ENCODE measurements around the gene LRP5. TPM values are rescaled to one million over a fixed set of nuclear protein-coding genes. Genes with fewer than 3 reads are reported as not detected.

Gene LRP5
- total RNA-seq, 2 experiments from 2014 or later, result 2.0 to 2.9 TPM

GRCh38 chr11:68312780-68313573 is 586 bp downstream of the LRP5 start:
- peak overlapping the region; percentile 40 for H3K4me3 ChIP-seq (ENCODE audit: low read length)
- peak overlapping the region; percentile 93 for H3K4me3 Mint-ChIP-seq
- no peak overlapping the region for H3K27ac ChIP-seq (ENCODE audit: low read depth in 1 of 2, low read length in 2 of 2)
- no peak for TF ChIP-seq CTCF (IDR thresholded peaks at IDR 0.05)
- ATAC-seq (ENCODE audit: poor library complexity) (peak; percentile 52), DNase-seq (peak in 4 of 14 experiments; percentile 19 to 46 (median 40))
- H3K9me3 Mint-ChIP-seq, result no peaks in the 10 kb centered on the region
- no peaks in the 10 kb centered on the region for H3K36me3 ChIP-seq (ENCODE audit: insufficient read depth, low read length)
- intact Hi-C loops (cut with DNase I, micrococcal nuclease), result no loop called here
- CTCF ChIA-PET, result no interaction called here
- no peak overlapping the region for H3K27ac Mint-ChIP-seq
- peaks cover 20% of the 10 kb centered on the region for H3K4me1 ChIP-seq (ENCODE audit: insufficient read depth, low read length)
- H3K27me3 ChIP-seq (ENCODE audit: control insufficient read depth in 1 of 2, insufficient read depth in 2 of 2, low read length in 2 of 2), result peaks cover 0 to 8% of the 10 kb centered on the region in 2 experiments
- H3K9me3 ChIP-seq (ENCODE audit: control insufficient read depth in 1 of 2, insufficient read depth in 1 of 2, low read length in 2 of 2), result no peaks in the 10 kb centered on the region
- POLR2A ChIA-PET, result interaction anchor here (0.5 kb wide), 1 partner anchor 8 kb away, joined by 3 read pairs; no protein-coding TSS in a partner anchor
- H3K36me3 Mint-ChIP-seq (ENCODE audit: low read depth), result no peaks in the 10 kb centered on the region
- peaks cover 30% of the 10 kb centered on the region for H3K4me1 Mint-ChIP-seq (ENCODE audit: low read depth)
- H3K27me3 Mint-ChIP-seq, result peaks cover 3% of the 10 kb centered on the region

GRCh38 chr11:68313574-68314202 is 1.3 kb downstream of the LRP5 start:
- ChIA-PET POLR2A (no interaction called here), CTCF (no interaction called here)
- Histone ChIP-seq H3K4me3 (ENCODE audit: low read length) (peak overlapping the region; percentile 40), H3K9me3 (ENCODE audit: control insufficient read depth in 1 of 2, insufficient read depth in 1 of 2, low read length in 2 of 2) (no peaks in the 10 kb centered on the region), H3K27ac (ENCODE audit: low read depth in 1 of 2, low read length in 2 of 2) (no peak overlapping the region), H3K27me3 (ENCODE audit: control insufficient read depth in 1 of 2, insufficient read depth in 2 of 2, low read length in 2 of 2) (peaks cover 0 to 8% of the 10 kb centered on the region in 2 experiments), H3K4me1 (ENCODE audit: insufficient read depth, low read length) (peaks cover 20% of the 10 kb centered on the region), H3K36me3 (ENCODE audit: insufficient read depth, low read length) (no peaks in the 10 kb centered on the region)
- Mint-ChIP-seq H3K36me3 (ENCODE audit: low read depth) (no peaks in the 10 kb centered on the region), H3K9me3 (no peaks in the 10 kb centered on the region), H3K27me3 (peaks cover 3% of the 10 kb centered on the region), H3K4me3 (peak overlapping the region; percentile 93), H3K27ac (no peak overlapping the region), H3K4me1 (ENCODE audit: low read depth) (peaks cover 30% of the 10 kb centered on the region)
- no peak for TF ChIP-seq CTCF (IDR thresholded peaks at IDR 0.05)
- ATAC-seq (ENCODE audit: poor library complexity) (no peak), DNase-seq (no peak)
- intact Hi-C loops (cut with DNase I, micrococcal nuclease), result no loop called here

- Histone ChIP-seq H3K9me3 (ENCODE audit: control insufficient read depth in 1 of 2, insufficient read depth in 1 of 2, low read length in 2 of 2) (no peaks in the 10 kb centered on the region), H3K36me3 (ENCODE audit: insufficient read depth, low read length) (no peaks in the 10 kb centered on the region), H3K4me1 (ENCODE audit: insufficient read depth, low read length) (peaks cover 20% of the 10 kb centered on the region), H3K4me3 (ENCODE audit: low read length) (no peak overlapping the region), H3K27ac (ENCODE audit: low read depth in 1 of 2, low read length in 2 of 2) (no peak overlapping the region), H3K27me3 (ENCODE audit: control insufficient read depth in 1 of 2, insufficient read depth in 2 of 2, low read length in 2 of 2) (peaks cover 0 to 8% of the 10 kb centered on the region in 2 experiments)
- H3K4me1 Mint-ChIP-seq (ENCODE audit: low read depth), result peaks cover 30% of the 10 kb centered on the region
- no peak for TF ChIP-seq CTCF (IDR thresholded peaks at IDR 0.05)
- ChIA-PET CTCF (no interaction called here), POLR2A (no interaction called here)
- DNase-seq (no peak), ATAC-seq (ENCODE audit: poor library complexity) (no peak)
- H3K9me3 Mint-ChIP-seq, result no peaks in the 10 kb centered on the region
- intact Hi-C loops (cut with DNase I, micrococcal nuclease), result no loop called here
- no peak overlapping the region for H3K27ac Mint-ChIP-seq
- peak overlapping the region; percentile 76 for H3K4me3 Mint-ChIP-seq
- peaks cover 3% of the 10 kb centered on the region for H3K27me3 Mint-ChIP-seq
- H3K36me3 Mint-ChIP-seq (ENCODE audit: low read depth), result no peaks in the 10 kb centered on the region
Measured at GRCh38 chr11:68314203-68315170, 2.1 kb downstream of the LRP5 start.
